ENCODE data around the gene SPP1.
"Not testable (repeated sequence)": the region's sequence is repeated elsewhere in the genome, so short reads cannot be mapped to it uniquely, and the experiment has no call there.

SPP1 gene

DNA sequence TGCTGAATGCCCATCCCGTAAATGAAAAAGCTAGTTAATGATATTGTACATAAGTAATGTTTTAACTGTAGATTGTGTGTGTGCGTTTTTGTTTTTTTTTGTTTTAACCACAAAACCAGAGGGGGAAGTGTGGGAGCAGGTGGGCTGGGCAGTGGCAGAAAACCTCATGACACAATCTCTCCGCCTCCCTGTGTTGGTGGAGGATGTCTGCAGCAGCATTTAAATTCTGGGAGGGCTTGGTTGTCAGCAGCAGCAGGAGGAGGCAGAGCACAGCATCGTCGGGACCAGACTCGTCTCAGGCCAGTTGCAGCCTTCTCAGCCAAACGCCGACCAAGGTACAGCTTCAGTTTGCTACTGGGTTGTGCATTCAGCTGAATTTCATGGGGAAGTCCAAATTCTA lies at the start of gene SPP1:
SPP1 (plus strand) TSS at position 249 of the 400 bp plus-strand sequence. CDS start 1,182 bp downstream, outside the sequence.
- DNase-seq: peak in 1 of 2 donors; percentile 4

DNA sequence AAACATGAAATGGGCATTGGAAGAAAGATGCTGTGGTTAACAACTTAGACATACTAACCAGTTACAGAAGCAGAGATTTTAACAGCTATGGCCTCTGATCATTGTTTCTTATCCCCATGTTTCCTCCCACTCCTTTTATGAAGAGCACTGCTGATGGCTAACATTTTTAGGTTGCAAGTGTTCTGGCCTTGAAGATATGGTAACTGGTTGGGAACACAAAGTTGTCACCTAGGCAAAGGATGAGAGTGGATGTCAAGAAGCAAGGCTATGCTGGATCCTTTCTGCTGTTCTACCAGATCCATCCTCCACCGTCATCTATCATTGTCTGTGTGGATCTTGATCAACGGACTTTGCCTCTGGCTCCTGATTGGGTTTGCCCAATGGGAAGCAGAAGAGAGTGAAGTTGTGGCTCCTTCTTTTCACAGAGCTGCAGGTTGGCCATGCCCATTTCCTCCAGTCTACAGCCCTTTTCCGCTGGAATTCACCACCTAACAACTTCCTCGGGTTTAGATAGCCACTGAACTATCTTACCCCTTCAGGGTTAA lies 48.9 kb upstream of the SPP1 start:
- no peak for DNase-seq

DNA sequence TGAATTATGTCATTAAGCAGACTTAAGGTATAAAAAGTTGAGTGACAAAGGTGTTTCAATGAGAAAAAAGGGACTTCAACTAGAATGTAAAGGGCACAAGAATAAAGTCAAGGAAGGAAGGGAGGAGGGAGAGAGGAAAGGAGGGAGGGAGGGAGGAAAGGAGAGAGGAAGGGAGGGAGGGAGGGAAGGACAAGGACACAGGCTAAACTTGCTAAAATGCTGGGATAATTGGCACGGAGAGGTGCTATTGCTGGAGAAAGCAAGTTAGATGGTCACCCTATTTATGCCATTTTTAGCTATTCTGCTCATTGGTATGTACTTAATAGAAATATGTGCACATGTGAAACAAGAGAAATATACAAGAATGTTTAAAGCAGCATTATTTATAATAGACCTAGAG lies 44.9 kb upstream of the SPP1 start:
- DNase-seq: no peak

DNA sequence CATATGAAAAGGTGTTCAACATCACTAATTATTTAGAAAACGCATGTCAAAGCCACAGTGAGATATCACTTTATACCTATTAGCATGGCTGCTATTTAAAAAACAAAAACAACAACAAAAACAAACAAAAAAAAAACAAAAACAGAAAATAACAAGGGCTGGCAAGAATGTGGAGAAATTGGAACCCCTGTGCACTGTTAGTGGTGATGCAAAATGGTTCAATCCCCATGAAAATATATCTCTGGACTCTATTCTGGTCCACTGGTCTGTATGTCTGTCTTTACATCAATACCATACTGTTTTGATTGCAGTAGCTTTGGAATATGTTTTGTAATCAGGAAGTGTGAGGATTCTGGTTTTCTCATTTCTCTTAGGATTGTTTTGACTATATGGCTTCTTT lies 43.6 kb upstream of the SPP1 start:
- DNase-seq: no peak

DNA sequence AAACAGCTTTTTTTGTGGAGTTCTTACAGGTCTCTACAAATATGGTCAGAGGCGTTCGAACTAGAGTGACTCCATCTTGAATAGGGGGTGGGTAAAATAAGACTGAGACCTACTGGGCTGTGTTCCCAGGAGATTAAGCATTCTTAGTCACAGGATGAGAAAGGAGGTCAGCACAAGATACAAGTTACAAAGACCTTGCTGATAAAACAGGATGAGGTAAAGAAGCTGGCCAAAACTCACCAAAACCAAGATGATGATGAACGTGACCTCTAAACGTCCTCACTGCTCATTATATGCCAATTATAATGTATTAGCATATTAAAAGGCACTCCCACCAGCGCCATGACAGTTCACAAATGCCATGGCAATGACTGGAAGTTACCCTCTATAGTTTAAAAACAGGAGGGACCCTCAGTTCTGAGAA lies 42.8 kb upstream of the SPP1 start:
- no peak for DNase-seq

DNA sequence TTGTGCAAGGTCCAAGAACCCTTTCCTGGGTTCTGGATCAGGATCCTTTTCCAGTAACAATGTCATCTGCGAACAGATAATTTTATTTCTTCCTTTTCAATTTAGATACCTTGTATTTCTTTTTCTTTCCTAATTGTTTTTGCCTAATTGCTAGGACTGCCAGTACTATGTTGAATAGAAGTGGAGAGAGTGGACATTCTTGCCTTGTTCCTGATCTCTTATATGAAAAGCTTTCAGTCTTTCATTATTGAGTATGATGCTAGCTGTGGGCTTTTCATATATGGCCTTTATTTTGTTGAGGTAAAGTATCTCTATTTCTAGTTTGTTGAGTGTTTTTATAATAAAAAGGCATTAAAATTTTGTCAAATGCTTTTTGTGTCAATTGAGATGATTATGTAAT lies 42.2 kb upstream of the SPP1 start:
- DNase-seq: no peak

DNA sequence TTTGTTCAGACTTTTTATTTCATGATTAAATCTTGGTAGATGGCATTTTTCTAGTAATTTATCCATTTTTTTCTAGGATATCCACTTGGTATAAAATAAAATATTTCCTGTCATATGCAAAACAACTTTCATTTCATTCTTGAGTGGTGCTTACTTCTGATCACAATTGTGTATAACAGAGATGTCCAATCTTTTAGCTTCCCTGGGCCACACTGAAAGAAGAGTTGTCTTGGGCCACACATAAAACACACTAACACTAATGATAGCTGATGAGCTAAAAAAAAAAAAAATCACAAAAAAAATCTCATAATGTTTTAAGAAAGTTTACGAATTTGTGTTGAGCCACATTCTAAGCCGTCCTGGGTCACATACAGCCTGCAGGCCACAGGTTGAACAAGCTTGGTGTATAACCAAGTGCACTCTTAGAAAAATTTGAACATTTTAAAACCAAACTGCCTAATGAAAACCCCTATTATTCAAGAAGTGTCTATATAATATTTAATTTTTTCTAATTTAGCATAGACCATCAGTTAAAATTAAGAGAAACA lies 41.3 kb upstream of the SPP1 start:
- no peak for DNase-seq

DNA sequence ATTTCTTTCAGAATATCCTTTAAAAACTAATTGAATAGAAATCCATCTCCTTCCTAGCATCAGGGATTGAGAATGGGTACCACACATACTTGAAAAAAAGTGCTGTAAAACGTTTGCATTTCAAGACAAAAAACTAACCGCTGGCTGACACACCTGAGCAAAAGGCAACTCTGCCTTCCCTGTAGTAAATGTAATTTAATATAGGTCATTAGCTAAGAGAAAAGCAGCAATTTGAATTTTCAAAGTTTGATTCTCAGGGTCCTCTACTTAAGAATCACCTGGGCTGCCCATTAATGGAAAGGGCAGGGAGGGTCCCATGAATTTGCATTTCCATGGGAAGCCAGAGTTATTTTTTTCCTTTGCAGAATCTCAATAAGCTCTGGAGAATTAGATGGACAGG lies 40.5 kb upstream of the SPP1 start:
- DNase-seq: no peak

DNA sequence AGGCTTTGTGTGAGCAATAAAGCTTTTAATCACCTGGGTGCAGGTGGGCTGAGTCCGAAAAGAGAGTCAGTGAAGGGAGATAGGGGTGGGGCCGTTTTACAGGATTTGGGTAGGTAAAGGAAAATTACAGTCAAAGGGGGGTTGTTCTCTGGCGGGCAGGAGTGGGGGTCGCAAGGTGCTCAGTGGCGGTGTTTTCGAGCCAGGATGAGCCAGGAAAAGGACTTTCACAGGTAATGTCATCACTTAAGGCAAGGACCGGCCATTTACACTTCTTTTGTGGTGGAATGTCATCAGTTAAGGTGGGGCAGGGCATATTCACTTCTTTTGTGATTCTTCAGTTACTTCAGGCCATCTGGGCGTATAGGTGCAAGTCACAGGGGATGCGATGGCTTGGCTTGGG lies 39.6 kb upstream of the SPP1 start:
- not testable (repeated sequence) for DNase-seq

DNA sequence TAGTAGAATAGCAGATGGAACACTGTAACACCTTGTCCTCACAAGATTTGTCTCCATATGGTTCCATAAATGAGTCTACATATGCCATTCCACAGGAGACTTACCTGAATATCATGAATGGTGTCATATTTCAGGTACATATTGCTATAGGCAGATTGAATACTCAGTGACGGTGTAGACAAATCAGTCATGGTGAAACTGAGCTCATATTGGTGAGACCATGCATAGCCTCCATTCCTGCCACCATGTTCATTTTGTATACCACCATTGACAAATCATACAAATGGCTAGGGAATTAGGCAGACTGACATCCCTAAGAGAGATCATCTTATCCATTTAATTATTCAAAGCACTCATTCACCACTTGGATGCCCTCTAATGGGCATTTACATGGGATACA lies 38.0 kb upstream of the SPP1 start:
- no peak for DNase-seq

DNA sequence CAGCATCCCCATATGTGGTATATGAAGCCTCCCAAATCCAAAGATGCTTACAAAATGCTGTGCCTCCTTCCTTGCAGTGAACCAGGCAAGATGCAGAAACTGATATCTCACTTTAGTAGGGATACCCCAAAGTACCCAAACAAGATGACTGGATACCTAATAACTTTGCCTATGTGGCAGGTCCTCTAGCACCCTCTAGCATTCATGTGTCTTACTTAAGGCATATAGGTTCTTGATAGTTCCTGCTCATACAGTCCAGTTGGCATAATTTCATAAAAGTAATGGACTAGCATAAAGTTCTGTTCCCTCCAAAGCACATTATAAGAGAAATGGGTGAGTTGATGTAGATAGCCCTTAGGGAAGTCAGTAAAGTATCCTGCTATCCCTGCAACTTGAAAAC lies 36.8 kb upstream of the SPP1 start:
- DNase-seq: no peak

DNA sequence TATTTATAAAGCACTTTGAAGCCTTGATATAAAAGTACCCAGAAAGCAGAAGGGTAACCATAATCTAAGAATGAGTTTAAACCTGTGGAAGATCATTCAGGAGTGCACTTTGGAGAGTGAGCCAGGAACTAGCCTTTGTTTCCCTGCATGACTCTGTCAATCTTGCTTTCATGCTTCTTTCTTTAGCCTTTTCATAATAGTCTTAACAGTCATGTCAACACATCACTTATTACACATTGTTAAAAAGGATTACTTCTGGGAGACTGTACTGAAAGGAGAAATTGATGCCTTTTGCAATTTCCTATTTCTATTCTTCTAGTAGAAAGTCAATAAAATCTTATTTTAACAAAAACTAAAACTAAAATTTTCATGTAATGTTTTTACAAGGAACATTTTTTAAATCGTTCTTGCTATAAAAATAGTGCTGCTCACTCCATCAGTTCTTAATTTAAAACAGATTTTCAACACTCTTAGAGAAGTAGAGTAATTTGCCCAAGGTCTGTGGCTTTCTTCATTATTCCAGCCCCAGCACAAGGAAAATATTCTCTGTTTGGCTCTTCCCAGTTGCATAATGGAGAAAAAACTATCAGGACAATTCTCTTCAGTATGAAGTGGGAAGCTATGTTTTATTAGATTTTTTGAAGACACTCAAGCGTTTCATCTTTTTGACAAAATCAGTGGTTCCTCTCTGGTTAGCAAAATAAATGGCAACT lies 35.4 kb upstream of the SPP1 start:
- DNase-seq: no peak

DNA sequence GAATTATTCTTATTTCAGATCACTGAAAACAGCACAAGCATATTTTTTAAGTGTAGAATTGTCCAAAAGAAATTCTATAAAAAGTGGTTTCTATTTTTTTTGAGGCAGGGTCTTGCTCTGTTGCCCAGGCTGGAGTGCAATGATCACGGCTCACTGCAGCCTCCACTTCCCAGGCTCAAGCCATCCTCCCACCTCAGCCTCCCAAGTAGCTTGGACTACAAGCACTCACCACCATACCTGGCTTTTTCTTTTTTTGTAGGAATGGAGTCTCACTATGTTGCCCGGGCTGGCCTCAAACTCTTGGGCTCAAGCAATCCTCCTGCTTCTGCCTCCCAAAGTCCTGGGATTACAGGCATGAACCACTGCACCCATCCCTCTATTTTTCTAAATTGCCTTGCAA lies 34.7 kb upstream of the SPP1 start:
- not testable (repeated sequence) for DNase-seq

DNA sequence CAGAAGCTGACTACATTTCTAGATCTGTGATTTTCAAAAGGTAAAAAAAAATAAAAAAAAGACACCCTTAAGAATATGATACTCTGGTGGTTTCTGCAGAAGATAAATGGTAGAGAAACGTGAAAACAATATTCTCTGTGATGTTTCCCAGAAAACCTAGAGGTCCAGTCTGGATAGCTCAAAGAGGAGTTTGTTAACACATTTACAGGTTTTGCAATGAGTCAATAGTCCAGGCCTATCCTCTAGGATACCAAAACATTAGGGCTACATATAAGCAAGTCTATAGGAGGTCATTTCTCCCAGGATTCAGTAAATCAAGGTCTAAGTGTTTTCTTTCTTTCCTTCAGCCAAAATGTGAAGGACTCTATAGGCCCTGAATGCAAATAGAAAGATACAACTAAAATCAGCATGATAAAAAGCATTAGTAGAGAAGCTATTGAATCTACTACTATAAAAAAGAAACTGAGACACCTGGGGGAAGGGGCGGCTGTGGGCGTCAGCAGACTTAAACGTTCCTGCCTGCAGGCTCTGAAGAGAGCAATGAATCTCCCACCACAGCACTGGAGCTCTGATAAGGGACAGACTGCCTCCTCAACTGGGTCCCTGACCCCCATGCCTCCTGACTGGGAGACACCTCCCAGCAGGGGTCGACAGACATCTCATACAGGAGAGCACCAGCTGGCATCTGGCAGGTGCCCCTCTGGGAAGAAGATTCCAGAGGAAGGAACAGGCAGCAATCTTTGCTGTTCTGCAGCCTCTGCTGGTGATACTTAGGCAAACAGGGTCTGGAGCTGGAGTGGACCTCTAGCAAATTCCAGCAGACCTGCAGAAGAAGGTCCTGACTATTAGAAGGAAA lies 33.7 kb upstream of the SPP1 start:
- DNase-seq: no peak

DNA sequence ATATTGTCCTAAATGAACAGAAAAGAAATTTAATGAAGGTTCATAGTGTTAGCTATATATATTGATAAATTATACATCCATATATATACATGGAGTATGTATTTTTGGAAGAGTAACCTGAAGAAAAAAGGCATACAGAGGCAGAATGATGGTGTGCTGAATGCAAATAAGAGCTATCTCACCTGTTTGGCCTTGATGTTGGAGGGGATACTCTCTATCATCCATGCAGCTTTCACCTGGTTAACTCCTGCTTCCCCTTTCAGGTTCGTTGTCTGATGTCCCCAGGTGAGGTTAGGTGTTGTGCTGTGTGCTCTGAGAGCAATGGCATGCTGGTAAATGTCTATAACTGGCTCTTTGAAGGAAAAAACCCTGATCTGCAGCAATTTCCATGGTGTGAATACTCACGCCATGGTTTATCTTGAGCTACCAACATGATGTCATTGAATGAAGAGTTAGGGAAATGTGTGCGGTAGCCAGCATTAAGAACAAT lies 31.8 kb upstream of the SPP1 start:
- no peak for DNase-seq

DNA sequence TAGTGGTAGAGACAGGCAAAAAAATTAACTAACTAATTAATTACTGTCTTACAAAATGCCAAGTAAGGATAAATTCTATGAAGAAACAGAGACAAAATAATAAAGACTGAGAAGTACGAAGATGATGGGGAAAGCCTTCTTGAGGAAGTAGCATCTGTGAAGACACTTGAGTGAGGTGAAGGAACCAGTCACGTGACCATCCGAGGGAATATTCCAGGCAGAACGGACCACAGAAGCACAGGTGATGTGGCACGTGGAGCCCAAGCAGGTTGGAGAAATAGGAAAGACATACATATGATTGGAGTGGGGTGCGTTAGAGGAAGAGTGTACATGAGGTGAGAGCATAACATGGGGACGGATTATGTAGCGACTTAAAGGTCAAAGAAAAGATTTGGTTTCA lies 30.5 kb upstream of the SPP1 start:
- DNase-seq: no peak

DNA sequence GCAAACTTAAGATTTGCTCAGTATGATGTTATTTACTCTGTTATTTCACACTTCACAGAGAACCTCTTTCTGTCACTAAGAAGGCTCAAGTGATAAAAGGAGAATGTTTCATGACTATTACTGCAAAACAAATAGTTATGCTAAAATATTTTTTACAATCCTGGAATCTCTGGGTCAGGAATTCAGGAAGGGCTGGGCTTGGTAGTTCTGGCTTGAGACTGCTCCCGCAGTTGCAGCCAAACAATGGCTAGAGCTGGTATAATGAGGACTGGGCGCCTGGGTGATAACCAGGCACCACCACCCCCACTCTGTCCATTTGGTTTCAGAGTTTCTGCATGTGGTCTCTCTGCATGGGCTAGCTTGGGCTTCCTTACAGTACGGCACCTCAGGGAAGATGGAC lies 28.7 kb upstream of the SPP1 start:
- no peak for DNase-seq

DNA sequence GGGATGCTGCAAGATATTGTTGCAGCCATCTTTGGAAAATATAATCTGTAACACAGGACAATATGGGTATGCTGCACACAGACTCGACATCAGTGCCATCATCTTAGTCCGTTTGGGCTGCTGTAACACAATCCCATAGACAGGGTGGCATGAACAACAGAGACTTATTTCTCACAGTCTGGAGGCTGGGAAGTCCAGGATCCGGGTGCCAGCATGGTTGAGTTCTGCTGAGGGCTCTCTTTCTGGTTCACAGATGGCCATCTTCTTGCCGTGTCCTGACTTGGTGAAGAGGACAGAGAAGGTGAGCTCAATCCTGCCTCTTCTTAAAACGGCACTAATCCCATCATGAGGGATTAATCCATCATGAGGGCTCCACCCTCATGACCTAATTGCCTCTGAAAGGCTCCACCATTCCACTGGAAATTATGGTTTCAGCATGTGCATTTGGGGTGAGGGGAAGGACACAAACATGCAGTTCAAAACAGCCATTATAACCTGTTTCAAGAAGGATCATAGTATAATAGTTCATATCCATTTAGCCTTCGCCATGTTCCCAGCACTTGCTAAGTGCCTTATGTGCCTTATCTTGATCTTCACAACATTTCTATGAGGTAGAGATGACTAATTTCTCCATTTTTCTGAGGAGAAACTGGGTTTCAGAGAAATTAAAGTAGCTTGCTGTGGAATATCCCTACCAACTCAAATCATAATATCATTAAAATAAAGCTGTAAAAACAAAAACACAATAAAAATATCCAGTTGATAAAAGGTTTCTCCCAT lies 27.9 kb upstream of the SPP1 start:
- no peak for DNase-seq

DNA sequence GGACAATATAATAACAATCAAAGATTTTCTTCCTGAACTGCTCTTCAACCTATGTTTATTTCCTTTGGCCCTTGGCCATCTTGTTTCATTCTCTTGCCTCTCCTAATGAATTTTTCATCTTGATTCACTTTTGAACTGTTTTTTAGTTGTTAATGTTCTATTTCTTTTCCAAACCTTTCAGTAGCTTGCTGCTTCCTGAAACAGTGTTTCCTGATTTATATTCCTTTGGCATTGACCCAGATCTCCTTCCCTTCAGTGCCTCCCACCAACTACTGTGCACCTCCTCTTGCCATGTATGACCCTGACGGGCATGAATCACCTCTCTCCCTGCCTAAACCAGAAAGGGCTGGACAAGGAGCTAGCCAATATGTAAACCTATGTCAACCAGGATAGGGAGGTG lies 25.6 kb upstream of the SPP1 start:
- DNase-seq: no peak

DNA sequence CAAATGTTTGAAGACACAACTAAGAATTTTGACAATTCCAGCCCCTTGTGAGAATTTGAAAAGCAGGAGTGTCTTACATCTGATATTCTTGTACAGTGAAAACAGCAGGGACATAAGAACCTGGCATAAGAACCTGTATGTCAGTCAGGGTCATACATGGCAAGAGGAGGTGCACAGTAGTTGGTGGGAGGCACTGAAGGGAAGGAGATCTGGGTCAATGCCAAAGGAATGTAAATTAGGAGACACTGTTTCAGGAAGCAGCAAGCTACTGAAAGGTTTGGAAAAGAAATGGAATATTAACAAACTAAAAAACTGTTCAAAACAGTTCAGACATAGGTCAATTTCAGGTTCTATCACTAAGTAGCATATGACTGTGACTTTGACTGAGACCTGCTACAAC lies 25.0 kb upstream of the SPP1 start:
- DNase-seq: no peak

DNA sequence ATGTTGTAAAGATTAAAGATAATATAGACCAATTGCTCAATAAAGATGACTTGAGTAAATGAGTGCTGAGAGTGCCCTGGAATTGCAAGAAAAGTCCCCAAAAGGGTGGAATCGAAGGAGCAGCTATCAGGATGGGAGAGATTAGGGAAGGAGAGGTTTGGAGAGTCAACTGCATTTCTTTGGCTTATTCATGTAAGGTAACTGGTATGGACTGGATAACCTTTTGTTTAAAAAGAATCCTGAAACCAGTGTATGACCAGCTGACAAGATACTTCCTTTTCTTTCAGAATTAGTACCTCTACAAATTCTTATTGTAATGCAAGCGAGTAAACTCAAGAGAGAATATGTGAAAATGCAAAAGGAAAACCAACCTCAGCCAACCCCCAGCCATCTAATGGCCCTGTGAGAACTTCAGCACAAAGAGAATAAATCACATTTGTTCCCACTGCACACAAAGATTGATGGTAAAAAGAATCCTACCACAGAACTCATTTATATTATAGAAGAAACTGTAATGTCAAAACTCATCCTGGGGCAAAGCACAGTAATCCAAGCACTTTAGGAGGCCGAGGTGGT lies 24.5 kb upstream of the SPP1 start:
- DNase-seq: no peak

DNA sequence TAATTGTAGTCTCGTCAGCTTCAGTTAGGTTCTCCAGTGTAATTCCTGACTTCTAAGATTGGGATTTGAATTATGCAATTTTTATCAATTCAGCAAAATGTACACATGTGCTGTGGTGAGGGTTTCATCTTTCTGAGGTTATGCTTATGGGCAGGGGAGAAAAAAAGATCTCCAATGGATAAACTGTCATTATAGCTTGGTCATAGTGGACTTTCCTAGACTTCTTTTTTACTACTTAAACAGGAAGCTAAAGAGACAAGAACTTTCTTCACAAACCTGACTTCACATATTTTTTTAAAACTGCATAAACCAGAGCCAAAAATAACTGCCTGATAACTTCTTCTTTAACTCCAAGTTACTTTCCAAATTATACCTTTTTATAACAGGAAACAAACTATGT lies 21.7 kb upstream of the SPP1 start:
- no peak for DNase-seq

All from CD4-positive, alpha-beta T cell treated with Interleukin-1 beta for 1 hour (primary cell).